Ishikawa (cell line): ENCODE data around the gene FKBP9.

Experiments used
- CEBPB ChIP-seq: IDR thresholded peaks from 2 replicates; pipeline ENCODE4 v1.6.1; 2012
- CREB1 ChIP-seq: IDR thresholded peaks from 2 replicates; pipeline ENCODE4 v1.6.1; 2012; ENCODE audit warnings: low read depth
- EGR1 ChIP-seq: IDR thresholded peaks from 2 replicates; pipeline ENCODE4 v1.6.1; 2012
- FOXM1 ChIP-seq: IDR thresholded peaks from 2 replicates; pipeline ENCODE4 v1.6.1; 2012; ENCODE audit warnings: low read depth, borderline replicate concordance
- NFIC ChIP-seq: IDR thresholded peaks from 2 replicates; pipeline ENCODE4 v1.6.1; 2012
- RAD21 ChIP-seq: IDR thresholded peaks from 2 replicates; pipeline ENCODE4 v1.6.1; 2012; ENCODE audit warnings: low read depth
- TAF1 ChIP-seq: IDR thresholded peaks from 2 replicates; pipeline ENCODE4 v1.6.1; 2012; ENCODE audit warnings: low read depth, mild to moderate bottlenecking
- TCF12 ChIP-seq: IDR thresholded peaks from 2 replicates; pipeline ENCODE4 v1.6.1; 2012; ENCODE audit warnings: low read depth
- TEAD4 ChIP-seq: IDR thresholded peaks from 2 replicates; pipeline ENCODE4 v1.6.1; 2012
- TF ChIP-seq, protein P1 (sequence below): IDR thresholded peaks from 2 replicates; pipeline ENCODE4 v1.6.1; 2012
- TF ChIP-seq, protein P2 (sequence below): IDR thresholded peaks from 2 replicates; pipeline ENCODE4 v1.6.1; 2012; ENCODE audit warnings: low read depth, mild to moderate bottlenecking

GRCh38 chr7:32921896-32922295 lies 35.3 kb upstream of the FKBP9 start:
- TF ChIP-seq, protein P1, sequence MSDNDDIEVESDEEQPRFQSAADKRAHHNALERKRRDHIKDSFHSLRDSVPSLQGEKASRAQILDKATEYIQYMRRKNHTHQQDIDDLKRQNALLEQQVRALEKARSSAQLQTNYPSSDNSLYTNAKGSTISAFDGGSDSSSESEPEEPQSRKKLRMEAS = no peak
- TF ChIP-seq FOXM1 = no peak
- TF ChIP-seq CREB1 = no peak
- TF ChIP-seq CEBPB = no peak
- no peak for TF ChIP-seq EGR1
- no peak for TF ChIP-seq NFIC
- no peak for TF ChIP-seq TAF1
- TF ChIP-seq RAD21 = no peak
- TF ChIP-seq, protein P2, sequence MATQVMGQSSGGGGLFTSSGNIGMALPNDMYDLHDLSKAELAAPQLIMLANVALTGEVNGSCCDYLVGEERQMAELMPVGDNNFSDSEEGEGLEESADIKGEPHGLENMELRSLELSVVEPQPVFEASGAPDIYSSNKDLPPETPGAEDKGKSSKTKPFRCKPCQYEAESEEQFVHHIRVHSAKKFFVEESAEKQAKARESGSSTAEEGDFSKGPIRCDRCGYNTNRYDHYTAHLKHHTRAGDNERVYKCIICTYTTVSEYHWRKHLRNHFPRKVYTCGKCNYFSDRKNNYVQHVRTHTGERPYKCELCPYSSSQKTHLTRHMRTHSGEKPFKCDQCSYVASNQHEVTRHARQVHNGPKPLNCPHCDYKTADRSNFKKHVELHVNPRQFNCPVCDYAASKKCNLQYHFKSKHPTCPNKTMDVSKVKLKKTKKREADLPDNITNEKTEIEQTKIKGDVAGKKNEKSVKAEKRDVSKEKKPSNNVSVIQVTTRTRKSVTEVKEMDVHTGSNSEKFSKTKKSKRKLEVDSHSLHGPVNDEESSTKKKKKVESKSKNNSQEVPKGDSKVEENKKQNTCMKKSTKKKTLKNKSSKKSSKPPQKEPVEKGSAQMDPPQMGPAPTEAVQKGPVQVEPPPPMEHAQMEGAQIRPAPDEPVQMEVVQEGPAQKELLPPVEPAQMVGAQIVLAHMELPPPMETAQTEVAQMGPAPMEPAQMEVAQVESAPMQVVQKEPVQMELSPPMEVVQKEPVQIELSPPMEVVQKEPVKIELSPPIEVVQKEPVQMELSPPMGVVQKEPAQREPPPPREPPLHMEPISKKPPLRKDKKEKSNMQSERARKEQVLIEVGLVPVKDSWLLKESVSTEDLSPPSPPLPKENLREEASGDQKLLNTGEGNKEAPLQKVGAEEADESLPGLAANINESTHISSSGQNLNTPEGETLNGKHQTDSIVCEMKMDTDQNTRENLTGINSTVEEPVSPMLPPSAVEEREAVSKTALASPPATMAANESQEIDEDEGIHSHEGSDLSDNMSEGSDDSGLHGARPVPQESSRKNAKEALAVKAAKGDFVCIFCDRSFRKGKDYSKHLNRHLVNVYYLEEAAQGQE = no peak
- TF ChIP-seq TEAD4 = no peak
- no peak for TF ChIP-seq TCF12
